ENCODE results near the gene PURB.
"Not testable (repeated sequence)": the region's sequence is repeated elsewhere in the genome, so short reads cannot be mapped to it uniquely, and the experiment has no call there.

PURB gene

GRCh38 chr7:44885394-44886317 lies at the start of gene PURB:
Gene PURB, minus strand, starts transcription at chr7:44885530. Its CDS starts 182 bp downstream, at chr7:44885348.
- peak within 1 kb of the TSS; percentile 84 for H3K4me3 ChIP-seq (ENCODE audit: low read depth, low read length)

DNA sequence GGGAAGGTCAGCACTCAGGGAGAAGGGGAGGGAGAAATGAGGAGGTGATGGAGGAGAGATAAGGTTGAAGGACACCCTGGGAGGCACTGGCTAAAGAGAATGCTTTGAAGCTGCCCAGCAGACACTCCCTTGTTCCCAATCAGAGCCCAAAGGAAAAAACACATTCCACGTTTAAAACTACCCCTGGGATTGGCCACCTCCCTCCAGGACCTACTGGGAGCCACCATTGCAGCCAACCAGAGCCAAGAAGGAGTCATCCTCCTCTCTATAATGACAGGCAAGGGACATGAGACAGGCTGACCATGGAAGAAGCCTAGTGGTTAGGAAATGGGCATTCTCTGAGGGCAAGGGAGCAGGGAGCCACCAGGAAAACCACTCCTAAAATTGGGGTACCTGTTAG lies 49.7 kb upstream of the PURB start:
- DNase-seq (ENCODE audit: low read depth) = no peak
- no peak overlapping the region for H3K4me3 ChIP-seq (ENCODE audit: low read depth, low read length)

More at GRCh38 chr7:44885394-44886317, at the start of gene PURB:
- DNase-seq (ENCODE audit: low read depth) = peak; percentile 92

DNA sequence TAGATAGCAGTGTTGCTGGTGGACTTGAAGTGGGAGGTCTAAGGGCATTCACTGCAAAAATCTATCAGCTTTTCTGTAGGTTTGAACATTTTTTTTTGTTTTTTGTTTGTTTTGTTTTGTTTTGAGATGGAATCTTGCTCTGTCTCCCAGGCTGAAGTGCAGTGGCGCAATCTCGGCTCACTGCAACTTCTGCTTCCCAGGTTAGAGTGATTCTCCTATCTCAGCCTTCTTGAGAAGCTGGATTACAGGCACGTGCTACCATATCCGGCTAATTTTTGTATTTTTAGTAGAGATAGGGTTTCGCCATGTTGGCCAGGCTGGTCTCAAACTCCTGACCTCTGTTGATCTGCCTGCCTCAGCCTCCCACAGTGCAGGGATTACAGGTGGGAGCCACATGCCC lies 49.2 kb upstream of the PURB start:
- not testable (repeated sequence) for DNase-seq (ENCODE audit: low read depth); H3K4me3 ChIP-seq (ENCODE audit: low read depth, low read length)

- DNase-seq (ENCODE audit: low read depth) = no peak
- H3K4me3 ChIP-seq (ENCODE audit: low read depth, low read length) = no peak overlapping the region
Observed at GRCh38 chr7:44930921-44931320, 45.6 kb upstream of the PURB start.

- no peak overlapping the region for H3K4me3 ChIP-seq (ENCODE audit: low read depth, low read length)
- no peak for DNase-seq (ENCODE audit: low read depth)
Observed at GRCh38 chr7:44922351-44922694, 37.0 kb upstream of the PURB start.

GRCh38 chr7:44921607-44922350 lies 36.4 kb upstream of the PURB start:
- peak; percentile 11 for DNase-seq (ENCODE audit: low read depth)

DNA sequence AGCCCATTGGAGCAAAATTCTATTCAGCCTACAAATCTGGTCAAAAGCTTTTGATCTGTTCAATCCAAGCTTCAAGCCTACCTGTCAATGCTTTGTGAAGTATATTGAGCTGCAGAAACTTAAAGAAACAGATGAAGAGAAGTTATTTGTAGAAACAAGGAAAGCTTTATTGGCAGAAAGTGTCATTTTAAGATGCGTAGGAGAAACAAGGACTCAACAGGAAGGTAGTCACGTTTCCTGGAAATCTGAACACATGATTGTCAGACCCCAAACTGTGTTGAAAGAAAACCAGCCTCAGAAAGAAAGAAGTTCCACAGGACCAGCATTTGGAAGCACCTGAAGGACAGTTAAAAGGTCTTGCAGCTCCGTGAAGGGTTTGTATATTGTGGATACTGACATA lies 34.8 kb upstream of the PURB start:
- no peak overlapping the region for H3K4me3 ChIP-seq (ENCODE audit: low read depth, low read length)

More at GRCh38 chr7:44921607-44922350, 36.4 kb upstream of the PURB start:
- no peak overlapping the region for H3K4me3 ChIP-seq (ENCODE audit: low read depth, low read length)

DNA sequence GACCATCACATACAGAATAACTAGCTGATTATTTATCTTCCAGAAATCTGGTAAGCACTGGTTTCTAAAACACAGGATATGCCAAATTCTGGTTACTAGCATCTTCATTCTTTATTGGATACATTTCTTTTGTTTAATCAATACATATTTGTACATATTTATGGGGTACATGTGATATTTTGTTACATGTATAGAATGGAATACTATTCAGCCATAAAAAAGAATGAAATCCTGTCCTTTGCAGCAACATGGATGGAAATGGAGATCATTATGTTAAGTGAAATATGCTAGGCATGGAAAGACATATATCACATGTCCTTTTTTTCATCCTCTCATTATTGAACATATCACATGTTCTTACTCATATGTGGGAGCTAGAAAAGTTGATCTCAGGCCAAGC lies 32.7 kb upstream of the PURB start:
- DNase-seq (ENCODE audit: low read depth) = no peak
- H3K4me3 ChIP-seq (ENCODE audit: low read depth, low read length) = no peak overlapping the region

More for the DNA sequence above, 34.8 kb upstream of the PURB start:
- no peak for DNase-seq (ENCODE audit: low read depth)

- H3K4me3 ChIP-seq (ENCODE audit: low read depth, low read length) = no peak overlapping the region
- DNase-seq (ENCODE audit: low read depth) = no peak
Observed at GRCh38 chr7:44917465-44917864, 32.1 kb upstream of the PURB start.

- H3K4me3 ChIP-seq (ENCODE audit: low read depth, low read length) = no peak overlapping the region
- no peak for DNase-seq (ENCODE audit: low read depth)
Observed at GRCh38 chr7:44914992-44915607, 29.8 kb upstream of the PURB start.

GRCh38 chr7:44912775-44913347 lies 27.5 kb upstream of the PURB start:
- H3K4me3 ChIP-seq (ENCODE audit: low read depth, low read length) = no peak overlapping the region
- DNase-seq (ENCODE audit: low read depth) = no peak

DNA sequence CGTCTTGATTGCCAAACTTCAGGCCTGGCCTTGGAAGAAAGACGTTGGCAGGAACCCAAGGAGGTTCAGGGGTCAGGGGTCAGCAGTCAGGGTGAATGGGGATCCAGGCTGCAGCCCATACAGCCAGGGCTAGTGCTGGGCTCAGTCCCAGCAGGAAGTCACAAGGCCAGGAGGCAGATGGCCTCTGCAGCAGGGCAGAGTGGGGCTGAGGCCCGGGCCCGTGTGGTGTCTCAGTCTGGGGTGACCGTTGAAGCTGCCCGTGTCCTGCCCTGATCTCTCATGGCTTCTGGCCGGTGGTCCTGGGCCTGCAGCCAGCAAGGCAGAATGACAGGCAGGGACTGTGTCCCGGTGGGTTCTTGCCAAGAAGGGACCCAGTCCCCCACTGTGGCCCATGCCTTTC lies 26.6 kb upstream of the PURB start:
- H3K4me3 ChIP-seq (ENCODE audit: low read depth, low read length) = no peak overlapping the region
- DNase-seq (ENCODE audit: low read depth) = no peak

DNA sequence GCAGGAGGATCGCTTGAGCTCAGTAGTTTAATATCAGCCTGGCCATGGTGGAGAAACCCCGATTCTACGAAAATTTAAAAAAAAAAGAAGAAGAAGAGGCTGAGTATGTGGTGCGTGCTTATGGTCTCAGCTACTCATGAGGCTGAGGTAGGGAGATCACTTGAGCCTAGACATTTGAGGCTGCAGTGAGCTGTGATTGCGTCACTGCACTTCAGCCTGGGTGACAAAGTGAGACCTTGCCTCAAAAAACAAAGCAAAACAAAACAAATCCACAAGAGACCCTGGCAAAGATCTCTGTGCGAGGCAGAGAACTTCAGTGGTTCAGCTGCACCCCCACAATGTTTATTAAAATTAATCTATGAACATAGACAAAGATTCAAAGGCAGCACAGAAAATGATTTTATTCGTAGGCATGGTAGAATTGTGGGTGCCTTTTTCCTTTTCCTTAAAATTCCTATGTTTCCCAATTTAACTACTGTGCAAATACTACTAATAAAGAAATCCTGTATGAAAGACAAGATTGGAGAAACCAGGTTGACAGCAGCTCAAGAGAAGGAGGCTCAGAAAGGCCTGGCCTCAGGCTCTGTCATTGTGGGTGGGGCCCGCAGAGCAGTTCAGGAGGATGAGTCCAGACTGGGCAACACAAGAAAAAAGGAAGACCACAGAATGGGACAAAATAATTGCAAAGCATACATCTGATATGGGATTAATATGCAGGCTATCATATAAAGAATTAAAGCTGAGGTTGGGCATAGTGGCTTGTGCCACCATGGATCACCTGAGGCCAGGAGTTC lies 24.5 kb upstream of the PURB start:
- DNase-seq (ENCODE audit: low read depth) = no peak
- no peak overlapping the region for H3K4me3 ChIP-seq (ENCODE audit: low read depth, low read length)

DNA sequence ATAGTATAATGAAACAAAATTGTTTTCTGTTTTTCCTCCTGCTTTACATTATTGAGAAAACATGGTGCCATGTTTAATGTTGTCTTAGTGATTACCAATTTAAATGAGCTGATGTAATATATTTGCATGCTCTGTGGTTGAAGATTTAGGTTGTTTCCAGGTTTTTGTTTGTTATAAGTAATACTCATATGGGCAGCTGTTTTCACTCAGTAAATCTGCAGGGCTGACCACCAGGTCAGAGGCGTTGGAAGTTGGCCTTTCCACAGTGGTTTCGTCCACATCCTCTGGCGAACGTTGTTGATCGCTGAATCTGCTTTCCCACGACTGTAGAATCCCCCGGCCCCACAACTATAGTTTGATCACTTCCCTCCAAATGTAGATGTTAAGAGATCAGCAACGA lies 21.6 kb upstream of the PURB start:
- no peak overlapping the region for H3K4me3 ChIP-seq (ENCODE audit: low read depth, low read length)
- no peak for DNase-seq (ENCODE audit: low read depth)

- no peak for DNase-seq (ENCODE audit: low read depth)
- no peak overlapping the region for H3K4me3 ChIP-seq (ENCODE audit: low read depth, low read length)
Observed at GRCh38 chr7:44905002-44905635, 19.8 kb upstream of the PURB start.

DNA sequence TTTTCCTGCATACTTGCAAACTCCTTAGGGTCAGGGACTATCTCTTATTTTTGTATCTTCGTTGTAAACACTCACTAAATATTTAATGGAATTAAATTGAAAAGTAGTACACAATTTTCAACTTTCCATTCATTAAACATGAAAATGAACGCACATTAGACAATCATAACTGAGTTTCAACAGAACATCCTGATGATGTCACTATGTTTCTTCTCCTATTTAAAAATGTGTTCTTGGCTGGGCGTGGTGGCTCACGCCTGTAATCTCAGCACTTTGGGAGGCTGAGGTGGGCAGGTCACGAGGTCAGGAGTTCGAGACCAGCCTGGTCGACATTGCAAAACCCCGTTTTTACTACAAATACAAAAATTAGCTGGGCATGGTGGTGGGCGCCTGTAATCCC lies 14.1 kb upstream of the PURB start:
- DNase-seq (ENCODE audit: low read depth) = no peak
- H3K4me3 ChIP-seq (ENCODE audit: low read depth, low read length) = no peak overlapping the region

DNA sequence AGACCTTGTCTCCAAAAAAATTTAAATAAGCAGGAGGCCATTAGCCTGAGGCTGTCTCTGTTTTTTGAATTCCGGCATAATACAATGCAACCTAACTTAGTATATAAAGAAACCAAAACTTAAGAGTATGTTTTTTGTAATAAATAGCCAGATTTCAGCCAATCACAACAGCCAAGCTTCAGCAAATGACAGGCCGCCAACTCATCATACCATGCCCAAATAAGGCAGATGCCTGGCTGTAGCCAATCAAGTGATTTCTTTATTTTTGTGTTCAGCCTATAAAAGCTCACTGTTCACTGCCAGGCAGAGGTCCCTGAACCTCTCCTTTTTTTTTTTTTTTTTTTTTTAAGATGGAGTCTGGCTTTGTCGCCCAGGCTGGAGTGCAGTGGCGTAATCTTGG lies 12.7 kb upstream of the PURB start:
- DNase-seq (ENCODE audit: low read depth) = no peak
- H3K4me3 ChIP-seq (ENCODE audit: low read depth, low read length) = no peak overlapping the region

GRCh38 chr7:44897309-44897708 lies 12.0 kb upstream of the PURB start:
- no peak for DNase-seq (ENCODE audit: low read depth)
- H3K4me3 ChIP-seq (ENCODE audit: low read depth, low read length) = no peak overlapping the region

All from skeletal muscle cell (primary cell).